MCF 10A (cell line): ENCODE data around the gene LRP8. TPM values are rescaled to one million over a fixed set of nuclear protein-coding genes. Genes with fewer than 3 reads are reported as not detected.
A peak's percentile ranks its signal among the peaks of the same experiment; 100 is the strongest.

Source experiments
- BruUV-seq: library from RNA; stranded (reverse); fragments of 400-500 nt; replicated peaks from 2 replicates; lab custom pipeline; 2021; lab: Mats Ljungman, UMichigan
- CTCF ChIA-PET: fragments of 300-600 bp; sonication (Branson Sonifier 250); formaldehyde crosslinking; extraction: SDS; loops from one replicate; lab custom pipeline; 2021; ENCODE audit warnings: antibody characterized with exemption, inconsistent platforms; lab: Yijun Ruan, JAX
- POLR2A ChIA-PET: fragments of 300-600, 350-650 bp; sonication (Branson Sonifier 250); formaldehyde crosslinking; extraction: SDS; loops from one replicate; lab custom pipeline; 2020; ENCODE audit warnings: antibody characterized with exemption, inconsistent platforms; lab: Yijun Ruan, JAX
- DNase-seq: peaks from one replicate; pipeline ENCODE4 v3.0.0-alpha.2; 2018; ENCODE audit not compliant: unreplicated experiment
- H3K27ac Mint-ChIP-seq: one replicate; pipeline ENCODE4 v1.8.0; 2022; ENCODE audit warnings: mild to moderate bottlenecking, low read depth, mixed read lengths; ENCODE audit not compliant: unreplicated experiment
- H3K27me3 Mint-ChIP-seq: one replicate; pipeline ENCODE4 v1.8.0; 2022; ENCODE audit warnings: mixed read lengths; ENCODE audit not compliant: insufficient read depth, unreplicated experiment
- H3K36me3 Mint-ChIP-seq: one replicate; pipeline ENCODE4 v1.8.0; 2022; ENCODE audit warnings: mild to moderate bottlenecking, moderate library complexity, mixed read lengths; ENCODE audit not compliant: insufficient read depth, unreplicated experiment
- H3K4me1 Mint-ChIP-seq: one replicate; pipeline ENCODE4 v1.8.0; 2022; ENCODE audit warnings: mixed read lengths; ENCODE audit not compliant: insufficient read depth, unreplicated experiment
- H3K4me3 Mint-ChIP-seq: one replicate; pipeline ENCODE4 v1.8.0; 2022; ENCODE audit warnings: mild to moderate bottlenecking, moderate library complexity, mixed read lengths; ENCODE audit not compliant: unreplicated experiment
- H3K9me3 Mint-ChIP-seq: one replicate; pipeline ENCODE4 v1.8.0; 2022; ENCODE audit warnings: mixed read lengths; ENCODE audit not compliant: unreplicated experiment
- CTCF ChIP-seq: fragments of 200-600 bp; IDR thresholded peaks from one replicate; pipeline ENCODE4 v1.8.0; 2022; ENCODE audit warnings: antibody characterized with exemption, mild to moderate bottlenecking; ENCODE audit not compliant: unreplicated experiment
- intact Hi-C: fragments of 100-400 bp; cut with micrococcal nuclease; formaldehyde crosslinking; loops from 2 replicates; pipeline ENCODE4 v1.14.1; 2022
- total RNA-seq: library from RNA; stranded (reverse); gene quantifications from 2 replicates; pipeline ENCODE4 v1.2.3, GENCODE V29; 2022

The LRP8 gene
- total RNA-seq, 1 experiment from 2014 or later: 21.8 TPM

DNA sequence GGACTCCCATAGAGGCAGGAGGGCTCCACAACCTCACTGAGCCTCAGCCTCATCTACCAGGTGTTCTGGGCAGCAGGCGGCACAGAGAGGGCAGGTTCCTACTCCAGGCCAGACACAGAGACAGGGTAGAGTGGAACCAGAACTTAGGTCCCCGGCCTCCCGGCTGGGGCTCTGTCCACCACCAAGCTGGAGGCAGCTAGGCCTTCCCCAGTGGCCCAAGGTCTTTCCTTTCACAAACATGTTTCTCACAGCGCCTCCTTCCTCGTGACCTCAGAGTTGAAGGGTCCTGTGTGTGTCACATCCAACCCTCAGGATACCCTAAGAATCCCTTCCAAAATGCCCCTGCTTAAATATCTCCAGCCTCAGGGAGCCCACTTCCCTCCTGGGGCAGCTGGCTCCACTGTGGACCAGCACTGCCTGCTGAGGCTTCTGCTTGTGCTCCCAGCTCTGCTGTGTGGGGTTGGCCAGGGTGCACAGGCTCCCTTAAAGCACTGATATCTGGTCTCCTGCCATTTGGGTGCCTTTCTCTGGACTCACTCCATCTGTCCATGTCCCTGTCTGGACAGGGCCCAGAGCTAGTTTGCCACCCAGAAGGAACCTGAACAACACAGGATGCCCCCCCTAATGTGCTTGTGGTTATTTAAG, 56.3 kb downstream of the LRP8 start:
- intact Hi-C loops: loop anchor here (10.0 kb wide), 1 partner anchor 483 kb away; no protein-coding TSS in a partner anchor
- BruUV-seq: no TSS peak
- H3K36me3 Mint-ChIP-seq: peaks cover 9% of the 10 kb centered on the region
- no peaks in the 10 kb centered on the region for H3K9me3 Mint-ChIP-seq
- no peak overlapping the region for H3K4me3 Mint-ChIP-seq
- ChIA-PET CTCF (interaction anchor here (0.7 kb wide), 1 partner anchor 22 kb away, joined by 4 read pairs; no protein-coding TSS in a partner anchor), POLR2A (no interaction called here)
- H3K4me1 Mint-ChIP-seq: peaks cover 15% of the 10 kb centered on the region
- no peak for TF ChIP-seq CTCF
- peak overlapping the region; percentile 69 for H3K27ac Mint-ChIP-seq
- DNase-seq: no peak
- H3K27me3 Mint-ChIP-seq: no peaks in the 10 kb centered on the region

DNA sequence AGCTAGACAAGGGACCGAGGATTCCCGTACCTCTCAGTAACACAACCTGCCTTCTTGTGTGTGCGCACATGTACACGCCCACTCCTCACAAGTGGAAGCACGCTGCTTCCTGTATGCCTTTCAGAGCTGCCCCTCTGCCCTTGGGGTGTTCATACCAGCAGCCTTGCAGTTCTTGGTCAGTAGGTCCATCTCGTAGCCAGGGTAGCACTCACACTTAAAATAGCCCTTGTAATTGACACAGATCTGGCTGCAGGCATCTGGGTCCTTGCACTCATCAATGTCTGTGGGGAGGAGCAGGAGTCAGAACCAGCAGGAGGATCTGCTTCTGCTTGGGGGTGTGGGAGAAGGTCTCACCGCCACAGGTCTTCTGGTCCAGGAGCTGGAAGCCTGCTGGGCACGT, 57.0 kb downstream of the LRP8 start:
- POLR2A ChIA-PET: no interaction called here
- BruUV-seq: no TSS peak
- H3K36me3 Mint-ChIP-seq: peaks cover 9% of the 10 kb centered on the region

GRCh38 chr1:53270107-53270506, 57.8 kb downstream of the LRP8 start:
- no peak for DNase-seq
- H3K4me1 Mint-ChIP-seq: peaks cover 15% of the 10 kb centered on the region
- intact Hi-C loops: loop anchor here (10.0 kb wide), 1 partner anchor 485 kb away; no protein-coding TSS in a partner anchor
- ChIA-PET POLR2A (no interaction called here), CTCF (interaction anchor here (1.4 kb wide), 1 partner anchor 123 kb away, joined by 5 read pairs; no protein-coding TSS in a partner anchor)
- no TSS peak for BruUV-seq
- H3K36me3 Mint-ChIP-seq: peaks cover 15% of the 10 kb centered on the region
- no peak overlapping the region for H3K4me3 Mint-ChIP-seq
- H3K27me3 Mint-ChIP-seq: no peaks in the 10 kb centered on the region
- no peak for TF ChIP-seq CTCF
- no peak overlapping the region for H3K27ac Mint-ChIP-seq
- H3K9me3 Mint-ChIP-seq: no peaks in the 10 kb centered on the region

More for the DNA sequence above, 57.0 kb downstream of the LRP8 start:
- H3K27ac Mint-ChIP-seq: no peak overlapping the region
- H3K27me3 Mint-ChIP-seq: no peaks in the 10 kb centered on the region
- H3K4me3 Mint-ChIP-seq: no peak overlapping the region
- CTCF ChIA-PET: interaction anchor here (1.4 kb wide), 1 partner anchor 122 kb away, joined by 5 read pairs; no protein-coding TSS in a partner anchor
- intact Hi-C loops: loop anchor here (10.0 kb wide), 1 partner anchor 484 kb away; no protein-coding TSS in a partner anchor
- no peaks in the 10 kb centered on the region for H3K9me3 Mint-ChIP-seq
- peaks cover 15% of the 10 kb centered on the region for H3K4me1 Mint-ChIP-seq
- no peak for TF ChIP-seq CTCF
- no peak for DNase-seq

DNA sequence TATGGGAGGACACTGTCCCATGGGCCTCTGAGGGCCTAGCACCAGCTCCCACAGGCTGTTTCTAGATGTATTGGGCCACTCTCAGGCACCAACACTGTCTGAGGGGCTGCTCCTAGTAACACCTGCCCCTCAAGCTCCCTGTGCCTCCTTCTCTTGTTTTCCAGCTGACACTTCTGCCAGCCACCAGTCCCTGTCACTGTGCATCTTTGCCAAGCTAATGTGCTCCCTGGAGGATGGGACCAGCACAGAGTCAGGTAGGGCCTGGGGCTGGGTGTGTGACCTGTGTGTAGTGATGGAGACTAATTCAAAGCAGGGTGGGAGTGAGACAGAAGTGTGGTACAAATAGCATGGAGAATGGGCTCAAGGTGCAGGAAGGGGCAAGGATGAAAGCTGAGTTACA, 60.1 kb downstream of the LRP8 start:
- POLR2A ChIA-PET: interaction anchor here (0.7 kb wide), 1 partner anchor 135 kb away, joined by 5 read pairs; no protein-coding TSS in a partner anchor
- no TSS peak for BruUV-seq
- CTCF ChIA-PET: interaction anchor here (0.8 to 3.4 kb wide), 6 partner anchors 8 to 206 kb away, joined by 3 to 26 read pairs (median 4); no protein-coding TSS in a partner anchor
- TF ChIP-seq CTCF: no peak
- intact Hi-C loops: no loop called here
- Mint-ChIP-seq H3K4me1 (no peaks in the 10 kb centered on the region), H3K27ac (no peak overlapping the region), H3K27me3 (no peaks in the 10 kb centered on the region), H3K36me3 (peaks cover 16% of the 10 kb centered on the region), H3K9me3 (no peaks in the 10 kb centered on the region), H3K4me3 (no peak overlapping the region)
- no peak for DNase-seq
